NCI-H2107 treated with DMSO at 0.1 percent for 48 hours (cell line): ENCODE data around the gene CFAP46.

Source experiments
- DNase-seq: peaks from one replicate; lab custom pipeline; 2025; ENCODE audit not compliant: unreplicated experiment; lab: John Stamatoyannopoulos, UW

Gene CFAP46

DNA sequence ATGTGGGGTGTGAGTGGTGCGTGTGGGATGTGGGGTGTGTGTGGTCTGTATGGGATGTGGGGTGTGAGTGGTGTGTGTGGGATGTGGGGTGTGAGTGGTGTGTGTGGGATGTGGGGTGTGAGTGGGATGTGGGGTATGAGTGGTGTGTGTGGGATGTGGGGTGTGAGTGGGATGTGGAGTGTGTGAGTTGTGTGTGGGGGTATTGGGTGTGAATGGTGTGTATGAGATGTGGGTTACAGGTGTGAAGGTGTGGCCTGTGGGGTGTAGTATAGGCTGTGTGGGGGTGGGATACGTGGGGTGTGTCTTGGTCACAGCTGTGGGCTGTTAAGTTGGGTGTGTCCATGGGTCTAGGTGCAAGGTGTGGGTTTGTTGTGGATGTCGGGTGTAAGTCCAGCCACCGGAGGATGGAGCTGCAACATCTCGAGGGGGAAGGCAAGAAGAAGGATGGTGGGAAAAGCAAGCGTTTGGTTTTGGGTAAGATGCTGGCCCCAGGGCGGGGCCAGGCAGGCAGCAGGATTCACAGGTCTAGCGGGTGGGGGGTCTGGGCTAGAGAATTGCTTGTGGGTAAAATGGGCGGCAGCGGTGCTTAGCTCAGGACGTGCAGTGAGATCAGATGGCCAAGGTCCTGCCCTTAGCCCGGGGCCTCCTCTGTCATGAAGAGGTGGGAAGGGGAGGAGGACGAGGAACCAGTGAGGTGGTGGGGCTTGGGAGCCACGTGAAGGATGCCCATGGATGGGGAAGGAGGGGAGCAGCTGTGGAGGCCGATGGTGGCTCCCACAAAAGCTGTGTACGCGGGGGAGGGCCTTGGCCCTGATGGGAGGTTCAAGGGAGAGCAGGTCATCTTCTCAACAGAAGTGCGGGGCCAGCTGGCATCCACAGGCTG is 60.1 kb downstream of the CFAP46 start:
- DNase-seq: no peak

DNA sequence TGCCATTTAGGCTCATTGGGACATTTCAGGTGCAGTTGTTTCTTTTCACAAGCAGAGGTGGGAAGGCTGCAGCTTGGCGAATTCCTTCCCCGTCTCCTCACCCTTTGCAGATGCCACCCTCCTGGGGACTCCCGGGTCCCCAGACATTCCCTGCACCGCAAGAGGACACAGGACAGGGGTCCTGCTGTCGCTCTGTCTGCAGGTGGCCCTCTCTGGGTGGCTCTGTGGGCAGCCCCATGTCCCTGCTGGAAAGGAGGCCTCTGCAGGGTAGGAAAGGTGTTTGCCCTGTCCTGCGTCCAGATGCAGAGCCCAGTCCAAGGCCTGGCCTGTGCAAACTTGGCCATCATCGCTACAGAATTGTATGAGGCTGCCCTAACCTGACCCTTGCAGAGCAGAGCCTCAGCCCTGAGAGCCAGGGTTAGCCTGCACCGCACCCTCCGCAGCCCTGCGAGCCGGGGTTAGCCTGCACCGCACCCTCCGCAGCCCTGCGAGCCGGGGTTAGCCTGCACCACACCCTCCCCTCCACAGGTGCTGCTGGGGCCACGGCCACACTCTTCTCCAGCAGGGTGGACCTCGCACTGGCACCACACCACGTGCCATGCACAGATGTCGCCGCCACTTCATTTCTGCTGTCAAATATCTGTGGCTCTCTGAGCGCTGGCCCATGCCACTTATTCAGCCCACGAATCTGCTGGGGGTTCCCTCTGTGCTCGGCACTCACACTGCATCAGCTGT is 61.0 kb downstream of the CFAP46 start:
- DNase-seq: no peak

DNA sequence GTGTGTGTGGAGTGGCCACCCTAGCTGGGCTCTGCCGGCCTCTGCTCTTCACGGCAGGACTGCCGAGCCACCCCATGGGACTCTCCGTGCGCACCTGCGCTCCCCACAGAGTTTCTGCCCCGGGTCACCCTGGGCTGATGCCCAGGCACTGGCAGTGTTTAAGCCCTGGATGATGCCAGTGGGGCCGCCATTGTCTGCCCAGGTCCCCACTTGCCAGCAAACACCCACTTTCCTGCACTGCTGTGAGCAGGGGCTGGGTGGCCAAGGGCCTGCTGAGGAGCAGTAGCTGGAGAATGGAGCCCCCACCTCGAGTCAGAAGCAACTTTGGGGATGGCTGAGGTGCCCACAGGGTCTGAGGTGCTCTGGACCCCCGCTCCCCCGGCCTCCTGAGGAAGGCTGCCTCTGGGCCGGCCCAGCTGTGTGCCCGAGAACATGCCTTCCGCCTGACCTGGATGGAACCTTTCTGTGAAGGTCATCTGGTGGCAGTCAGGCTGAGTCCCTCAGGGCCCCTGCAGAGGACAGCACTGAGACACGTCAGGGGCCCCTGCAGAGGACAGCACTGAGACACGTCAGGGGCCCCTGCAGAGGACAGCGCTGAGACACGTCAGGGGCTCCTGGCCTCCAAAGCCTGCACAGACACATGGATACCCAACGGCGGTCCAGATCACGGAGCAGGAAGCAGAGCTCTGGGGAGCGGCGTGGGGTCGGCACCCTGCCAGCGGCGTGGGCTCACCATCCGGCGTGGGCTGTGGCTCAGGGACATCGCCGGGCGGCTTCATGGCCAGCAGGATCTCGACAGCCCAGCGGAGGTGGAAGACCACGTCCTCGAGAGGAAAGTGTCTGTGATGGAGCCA is 62.0 kb downstream of the CFAP46 start:
- DNase-seq: no peak

DNA sequence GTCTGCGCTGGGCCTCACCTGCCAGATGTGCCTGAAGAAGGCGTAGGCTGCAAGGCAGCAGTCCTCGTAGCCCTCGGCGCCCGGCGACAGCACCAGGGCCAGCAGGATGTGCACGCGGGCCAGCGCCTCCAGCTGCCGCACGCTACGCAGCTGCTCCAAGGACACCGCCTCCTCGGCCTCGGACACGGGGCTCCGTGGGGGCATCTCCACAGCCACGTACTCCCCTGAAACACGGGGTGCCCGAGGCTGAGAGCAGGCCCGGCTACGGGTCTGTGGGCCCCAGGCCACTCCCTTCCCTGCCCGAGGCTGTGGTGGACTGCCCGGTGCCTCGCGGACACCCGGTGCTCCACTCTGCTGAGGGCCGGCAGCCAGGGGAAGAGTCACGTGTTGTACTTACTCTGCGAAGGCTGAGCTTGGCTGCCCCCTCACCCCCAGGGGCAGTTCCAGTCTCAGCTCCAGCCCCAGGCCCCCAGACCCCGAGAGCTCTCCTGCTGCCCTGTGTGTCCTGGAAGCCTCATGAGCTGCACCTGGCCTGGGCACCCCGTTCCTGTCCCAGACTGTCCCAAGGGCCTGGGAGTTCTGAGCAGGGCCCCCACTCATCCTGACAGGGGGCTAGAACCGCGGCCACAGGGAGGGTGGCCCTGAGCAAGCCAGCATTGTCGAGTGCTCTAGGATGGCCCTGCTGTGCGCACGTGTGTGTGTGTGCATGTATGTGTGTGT is 62.8 kb downstream of the CFAP46 start:
- DNase-seq: no peak

DNA sequence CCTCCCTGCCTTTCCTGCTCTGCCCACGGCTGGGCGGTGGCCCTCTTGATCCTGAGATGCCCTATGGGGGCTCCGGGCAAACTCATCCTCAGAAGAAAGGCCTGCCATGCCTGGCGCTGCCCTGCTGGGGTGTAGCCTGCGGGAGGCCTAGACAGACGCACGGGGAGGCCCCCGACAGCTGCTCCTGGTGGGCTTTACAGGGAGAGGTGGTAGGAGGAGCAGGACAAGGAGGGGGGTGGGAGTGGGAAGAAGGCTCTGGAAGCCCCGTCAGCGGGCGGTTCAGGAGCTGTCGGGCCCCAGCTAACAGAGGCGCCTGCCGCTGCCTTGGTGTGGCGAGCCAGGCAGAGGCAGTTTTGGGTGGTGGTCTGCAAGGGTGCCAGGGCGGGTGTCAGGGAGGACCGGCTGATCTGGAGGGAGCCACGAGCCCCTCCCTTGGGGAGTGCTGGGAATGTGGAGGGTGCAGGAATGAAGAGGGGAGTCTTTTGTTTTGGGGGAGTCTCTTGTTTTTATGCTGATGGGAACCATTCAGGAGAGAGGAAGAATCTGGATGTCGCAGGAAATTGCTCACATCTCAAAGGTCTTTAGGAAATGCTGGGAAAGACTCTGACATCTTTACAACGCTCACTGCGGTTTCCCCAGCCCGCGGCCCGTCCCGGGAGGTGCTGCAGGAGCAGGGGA is 63.5 kb downstream of the CFAP46 start:
- DNase-seq: no peak

DNA sequence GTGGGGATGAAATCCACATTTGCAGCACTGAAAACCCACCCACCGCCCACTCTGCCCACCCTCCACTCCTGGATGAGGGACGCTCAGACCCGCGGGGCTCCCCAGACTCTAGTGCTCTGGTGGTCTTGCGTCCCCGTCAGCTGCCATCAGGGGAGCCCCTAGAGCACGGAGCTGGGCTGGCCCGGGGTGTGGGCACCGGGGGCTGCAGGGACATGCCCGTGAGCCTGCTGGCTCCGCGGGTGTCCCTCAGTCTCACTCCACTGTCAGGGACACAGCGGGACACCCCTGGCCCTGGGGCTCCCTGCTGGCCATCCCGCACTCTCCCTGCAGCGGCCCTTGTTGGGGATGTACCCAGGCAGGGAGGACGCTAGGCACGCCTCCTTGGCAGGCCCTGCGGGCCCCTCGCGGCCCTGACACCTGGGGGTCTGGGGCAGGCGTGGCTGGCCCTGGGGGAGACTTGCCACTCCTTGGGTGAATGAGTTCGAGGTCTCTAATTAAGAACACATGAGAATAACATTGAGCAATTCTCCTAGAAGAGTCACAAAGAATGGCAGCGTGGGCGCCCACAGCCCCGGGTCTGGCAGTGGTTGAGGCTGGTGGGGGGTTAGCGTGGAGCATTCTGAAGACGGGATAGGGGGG is 64.2 kb downstream of the CFAP46 start:
- DNase-seq: no peak

DNA sequence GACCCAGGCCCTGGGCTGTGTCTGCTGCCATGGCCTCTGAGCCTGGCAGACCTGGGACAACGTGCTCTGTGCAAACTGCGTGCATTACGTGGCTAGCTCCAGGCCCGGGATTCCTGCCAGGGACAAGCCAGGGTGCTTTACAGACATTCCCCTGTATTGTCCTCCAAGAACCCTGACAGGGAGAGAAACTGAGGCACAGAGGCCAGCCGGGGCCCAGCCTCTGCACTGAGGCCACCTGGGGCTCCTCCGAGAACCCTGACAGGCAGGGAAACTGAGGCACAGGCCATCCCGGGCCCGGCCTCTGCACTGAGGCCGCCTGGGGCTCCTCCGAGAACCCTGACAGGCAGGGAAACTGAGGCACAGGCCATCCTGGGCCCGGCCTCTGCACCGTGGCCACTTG is 64.9 kb downstream of the CFAP46 start:
- no peak for DNase-seq

DNA sequence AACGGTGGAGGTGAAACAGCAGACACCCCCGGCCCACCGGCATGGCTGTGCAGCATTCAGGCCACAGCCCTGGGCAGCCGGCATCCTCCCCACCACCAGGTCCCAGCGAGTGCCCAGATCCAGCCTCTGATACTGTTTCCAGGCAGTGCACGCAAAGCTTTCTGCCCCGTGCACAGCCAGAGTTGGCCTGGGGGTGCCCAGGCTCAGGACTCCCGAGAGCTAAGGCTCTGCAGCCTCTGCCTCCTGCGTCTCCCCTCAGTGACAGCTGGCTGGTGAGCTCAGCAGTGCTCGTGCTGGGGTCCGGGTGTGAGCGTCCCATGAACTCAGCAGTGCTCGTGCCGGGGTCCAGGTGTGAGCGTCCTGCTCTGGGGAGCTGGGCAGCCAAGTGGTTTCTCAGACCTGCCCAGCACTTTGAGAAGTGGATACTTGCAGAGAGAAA is 65.4 kb downstream of the CFAP46 start:
- no peak for DNase-seq

DNA sequence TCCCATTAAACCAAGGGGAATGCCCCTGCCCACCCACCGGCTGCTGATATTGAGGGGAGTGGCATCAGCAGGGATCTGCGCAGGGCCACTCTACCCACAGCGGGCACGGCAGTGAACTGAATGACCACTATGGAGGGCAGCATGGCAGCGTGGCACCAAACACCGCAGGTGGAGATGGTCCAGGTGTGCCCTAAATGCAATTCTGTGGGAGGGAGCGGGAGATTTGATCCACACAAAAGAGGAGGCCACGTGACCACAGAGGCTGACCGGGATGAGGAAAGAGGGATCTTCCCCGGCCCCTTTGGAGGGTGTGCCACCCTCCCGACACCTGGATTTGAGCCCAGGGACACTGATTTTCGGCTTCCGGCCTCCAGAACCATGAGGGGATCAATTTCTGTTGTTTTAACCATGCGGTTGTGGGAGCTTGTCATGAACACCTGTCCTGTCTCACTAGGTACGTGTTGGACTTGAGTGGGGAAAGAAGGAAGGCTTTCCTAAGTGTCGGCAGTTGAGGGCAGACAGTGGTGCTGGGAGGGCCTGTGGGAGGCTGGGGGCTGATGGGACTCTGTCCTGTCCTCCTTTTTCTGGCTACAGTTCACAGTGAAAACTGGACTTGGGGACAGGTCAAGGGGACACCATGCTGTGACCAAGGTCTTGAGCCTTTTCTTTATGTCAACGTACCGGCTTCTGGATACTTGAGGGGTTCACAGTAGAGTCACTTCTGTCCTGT is 66.1 kb downstream of the CFAP46 start:
- DNase-seq: no peak

DNA sequence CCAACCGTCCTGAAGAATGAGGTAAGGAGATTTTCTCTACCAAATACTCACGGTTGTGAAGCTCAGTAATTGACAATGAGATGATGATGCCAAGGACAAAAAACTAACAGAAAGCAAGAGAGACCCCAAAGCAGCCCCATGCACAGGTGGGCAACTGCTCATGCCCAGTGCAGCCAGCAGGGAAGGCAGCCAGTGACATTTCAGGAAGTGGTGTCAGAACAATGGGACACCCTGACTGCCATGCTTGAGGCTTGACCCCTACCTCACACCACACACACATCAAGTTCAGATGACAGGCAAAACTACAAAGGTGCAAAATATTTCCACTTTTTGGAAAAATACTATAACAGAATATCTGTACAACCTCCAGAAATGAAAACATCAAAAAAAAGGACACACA is 66.9 kb downstream of the CFAP46 start:
- DNase-seq: no peak

DNA sequence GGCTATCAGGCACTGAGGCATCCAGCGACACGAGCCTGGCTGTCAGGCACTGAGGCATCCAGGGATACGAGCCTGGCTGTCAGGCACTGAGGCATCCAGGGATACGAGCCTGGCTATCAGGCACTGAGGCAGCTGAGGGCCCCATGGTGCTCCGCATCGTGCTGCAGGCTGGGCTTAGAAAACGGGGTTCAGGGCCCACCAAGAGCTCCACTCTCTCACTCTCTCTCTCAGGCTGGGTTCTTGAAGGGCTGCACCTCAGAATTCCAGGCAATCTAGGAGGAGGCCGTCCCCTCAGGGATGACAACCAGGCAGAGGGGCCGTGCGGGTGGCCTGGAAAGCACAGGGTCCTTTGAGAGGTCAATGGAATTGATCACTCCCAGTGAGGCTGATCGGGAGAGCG is 69.0 kb downstream of the CFAP46 start:
- no peak for DNase-seq

DNA sequence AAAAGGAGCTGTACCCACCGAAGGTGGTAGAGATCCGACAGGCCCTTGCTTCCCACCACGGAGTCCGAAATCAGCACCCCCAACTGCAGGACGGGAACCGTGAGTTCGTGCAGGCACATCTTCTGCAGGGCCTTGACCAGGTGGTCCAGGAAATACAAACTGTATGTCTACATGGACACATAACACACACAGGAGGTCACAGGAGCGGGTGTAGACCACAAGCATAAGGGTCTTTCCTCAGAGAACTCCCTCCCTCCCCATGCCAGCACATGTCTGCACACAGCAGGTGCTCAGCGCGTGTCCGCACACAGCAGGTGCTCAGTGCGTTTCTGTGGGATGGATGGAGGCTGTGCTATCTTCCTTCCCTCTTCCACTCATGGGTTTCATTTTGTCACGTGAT is 69.7 kb downstream of the CFAP46 start:
- DNase-seq: no peak

DNA sequence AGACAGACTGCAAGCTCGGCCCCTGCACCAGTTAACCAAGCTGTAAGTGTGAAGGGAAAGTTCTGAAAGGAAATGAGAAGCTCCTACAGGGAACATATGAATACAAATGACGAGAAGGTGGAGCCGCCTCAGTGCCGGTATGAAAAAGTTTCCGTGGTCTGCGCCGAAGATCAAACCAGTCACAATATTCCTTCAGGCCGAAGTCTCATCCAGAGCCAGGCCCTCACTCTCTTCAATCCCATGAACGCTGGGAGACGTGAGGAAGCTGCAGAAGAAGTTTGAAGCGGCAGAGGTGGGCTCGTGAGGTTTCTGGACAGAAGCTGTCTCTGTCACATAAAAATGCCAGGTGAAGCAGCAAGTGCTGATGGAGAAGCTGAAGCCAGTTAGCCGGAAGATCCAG is 71.9 kb downstream of the CFAP46 start:
- DNase-seq: no peak

DNA sequence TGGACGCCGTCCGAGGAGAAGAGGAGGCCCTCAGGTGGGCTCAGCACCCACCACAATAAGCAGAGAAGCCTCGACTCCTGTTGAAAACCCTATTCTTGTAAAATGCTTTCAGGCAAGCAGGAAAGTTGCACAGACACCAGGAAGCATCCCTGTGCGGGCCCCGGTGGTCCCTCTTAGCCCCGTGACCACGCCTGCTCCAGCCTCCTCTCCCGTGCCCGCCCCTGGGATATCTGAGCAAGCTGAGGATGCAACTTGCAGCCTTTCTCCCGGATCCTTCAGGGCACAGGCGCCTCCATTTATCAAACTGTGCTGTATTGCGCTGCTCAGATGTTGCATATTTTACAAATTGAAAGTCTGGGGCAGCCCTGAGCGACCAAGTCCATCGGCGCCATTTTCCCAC is 72.7 kb downstream of the CFAP46 start:
- DNase-seq: no peak

DNA sequence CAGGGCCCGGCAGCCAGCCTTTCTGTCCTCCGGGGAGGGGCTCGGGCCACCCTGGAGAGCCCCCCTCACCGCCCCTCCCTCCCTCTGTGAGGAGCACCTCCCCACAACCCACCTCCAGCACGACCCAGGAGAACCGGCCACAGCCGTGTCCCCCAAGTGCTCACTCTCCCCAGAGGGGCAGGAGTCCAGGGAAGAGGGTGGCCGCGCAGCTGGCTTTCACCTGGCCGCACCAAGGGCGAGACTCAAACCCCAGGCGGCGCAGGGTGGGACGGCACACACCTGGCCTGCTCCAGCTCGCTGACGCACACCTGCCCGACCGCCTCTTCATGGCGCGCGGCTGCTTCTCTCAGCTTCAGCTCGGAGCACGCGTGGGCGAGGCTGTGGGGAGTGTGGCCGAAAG is 73.4 kb downstream of the CFAP46 start:
- no peak for DNase-seq

DNA sequence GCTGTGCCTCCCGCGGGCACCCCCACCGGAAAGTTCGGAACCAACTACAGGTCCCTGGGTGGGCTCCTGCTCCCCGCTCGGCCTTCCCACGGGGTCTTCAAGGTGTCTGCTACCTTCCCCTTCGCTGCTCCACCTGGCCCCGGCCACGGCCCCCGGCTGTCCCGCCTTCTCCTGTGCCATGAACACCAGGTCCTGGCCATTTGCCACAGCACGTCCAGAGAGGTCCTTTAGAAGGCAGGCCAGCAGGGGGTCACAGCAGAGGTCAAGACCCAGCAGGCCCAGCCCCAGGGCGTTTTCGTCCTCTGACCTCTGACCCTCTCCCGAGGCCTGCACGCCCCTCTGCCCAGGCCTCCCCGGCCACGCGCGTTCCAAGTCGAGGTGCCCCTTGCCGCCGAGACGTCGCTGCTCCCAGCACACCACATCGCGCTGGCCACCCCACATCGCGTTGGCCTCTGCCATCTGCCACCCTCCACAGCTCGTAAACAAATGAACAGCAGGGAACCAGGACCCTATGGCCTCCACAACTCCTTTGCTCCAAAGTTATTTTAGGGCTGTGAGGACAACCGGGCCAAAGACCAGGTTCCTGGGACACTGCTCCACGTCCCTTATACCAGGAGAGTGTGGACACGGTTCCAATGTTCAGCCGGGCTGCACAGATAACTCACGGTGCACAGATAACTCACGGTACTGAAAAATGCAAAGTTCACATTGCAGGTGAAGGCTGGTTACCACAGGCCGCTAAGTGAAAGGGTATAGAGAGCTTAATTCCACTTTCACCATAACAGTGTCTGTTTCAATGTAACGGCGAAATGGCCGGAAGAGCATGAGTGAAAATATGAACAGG is 74.3 kb downstream of the CFAP46 start:
- no peak for DNase-seq

DNA sequence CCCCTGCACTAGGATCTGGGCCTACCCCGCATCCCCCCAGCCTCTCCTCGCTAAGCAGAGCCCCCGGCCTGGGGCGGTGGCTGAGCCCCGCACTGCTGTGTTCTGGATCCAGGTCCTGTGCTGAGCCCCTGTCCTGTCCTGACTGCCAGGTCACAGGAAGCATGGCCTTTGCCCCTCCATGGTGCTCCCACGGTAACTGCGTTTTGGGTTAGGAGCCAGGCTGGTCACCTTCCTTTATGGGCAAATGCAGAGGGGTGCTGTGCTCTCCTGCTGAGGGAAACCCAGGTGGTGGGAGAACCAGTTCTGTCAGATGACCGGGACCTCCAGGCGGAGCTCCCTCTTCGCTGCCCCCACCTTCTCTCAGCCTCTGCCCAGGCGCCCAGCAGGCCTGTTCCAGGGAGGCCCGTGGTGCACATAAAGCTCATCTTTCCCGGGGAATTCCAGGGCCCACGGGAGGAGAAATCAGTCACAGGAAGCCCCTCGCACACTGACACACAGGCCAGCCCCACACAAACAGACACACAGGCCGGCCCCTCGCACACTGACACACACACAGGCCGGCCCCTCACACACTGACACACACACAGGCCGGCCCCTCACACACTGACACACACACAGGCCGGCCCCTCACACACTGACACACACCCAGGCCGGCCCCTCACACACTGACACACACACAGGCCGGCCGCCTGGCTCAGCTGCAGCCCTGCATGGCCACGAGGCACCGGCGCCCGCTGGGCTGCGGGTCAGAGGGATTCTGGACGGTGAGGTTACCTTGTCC is 75.6 kb downstream of the CFAP46 start:
- no peak for DNase-seq
